HepG2 (cell line): ENCODE measurements around the gene RAET1L. TPM values are rescaled to one million over a fixed set of nuclear protein-coding genes. Genes with fewer than 3 reads are reported as not detected.

Source experiments
- ATAC-seq: fragments of 200-7000 bp; cut with Tn5 transposase; 3 replicates; pipeline ENCODE4 v1.9.1; 2020; ENCODE audit warnings: mild to moderate bottlenecking, moderate library complexity
- BruUV-seq: library from RNA; stranded (reverse); fragments of 400-500 nt; replicated peaks from 2 replicates; lab custom pipeline; 2021; lab: Mats Ljungman, UMichigan
- CTCF ChIA-PET: fragments of 300-600 bp; formaldehyde crosslinking; extraction: SDS; loops from one replicate; lab custom pipeline; 2021; ENCODE audit warnings: low total read pairs, inconsistent platforms, low intra/inter-chr PET ratio; lab: Yijun Ruan, JAX
- POLR2A ChIA-PET: fragments of 350-600 bp; sonication (Branson Sonifier 250); formaldehyde crosslinking; loops from one replicate; lab custom pipeline; 2020; ENCODE audit warnings: antibody characterized with exemption, inconsistent platforms; lab: Yijun Ruan, JAX
- DNase-seq: peaks from one replicate; pipeline ENCODE4 v3.0.0-alpha.2; 2015; ENCODE audit warnings: low spot score
- FAIRE-seq: peaks from 3 replicates; lab custom pipeline; 2011; peaks lifted over from hg19 to GRCh38; lab: Jason Lieb, UNC
- H2AFZ ChIP-seq: one replicate; pipeline ENCODE4 v1.6.1; 2011; ENCODE audit warnings: low read length, inconsistent platforms
- H3K27ac ChIP-seq: fragments of 300-600 bp; 3 replicates; pipeline ENCODE4 v1.8.0; 2011; ENCODE audit warnings: mixed run types, mild to moderate bottlenecking, mixed read lengths, low read length, inconsistent platforms; ENCODE audit not compliant: insufficient read depth; ENCODE audit errors: extremely low read length
- H3K27me3 ChIP-seq, 2 experiments: fragments of 200-600 bp in 1 of 2; 2 replicates in 1 of 2; 3 replicates in 1 of 2; pipeline versions ENCODE4 v1.6.0 to v1.8.0; 2011; ENCODE audit warnings: low read length in 2 of 2, mild to moderate bottlenecking in 2 of 2, moderate library complexity in 2 of 2, inconsistent platforms in 1 of 2; ENCODE audit not compliant: insufficient read depth in 2 of 2, control insufficient read depth in 1 of 2
- H3K36me3 ChIP-seq, 2 experiments: fragments of 200-600 bp in 1 of 2; replicated peaks in 1 of 2; 2 replicates in 1 of 2; 3 replicates in 1 of 2; pipeline versions ENCODE4 v1.5.1 to v1.8.0; 2011; ENCODE audit warnings: low read length in 2 of 2, inconsistent platforms in 1 of 2; ENCODE audit not compliant: insufficient read depth in 2 of 2, control insufficient read depth in 1 of 2
- H3K4me1 ChIP-seq: 2 replicates; pipeline ENCODE4 v1.5.1; 2012; ENCODE audit warnings: low read length, inconsistent platforms; ENCODE audit not compliant: insufficient read depth
- H3K4me2 ChIP-seq: 2 replicates; pipeline ENCODE4 v1.6.0; 2011; ENCODE audit warnings: low read depth, low read length, inconsistent platforms
- H3K4me3 ChIP-seq, 3 experiments: fragments of 200-600 bp in 1 of 3; sonication (generic), shearing (Covaris generic) in 1 of 3; replicated peaks in 1 of 3; 2 replicates each; pipeline ENCODE4 v1.5.1; 2011 to 2016; ENCODE audit warnings: low read length in 3 of 3, inconsistent platforms in 2 of 3, low read depth in 2 of 3, mild to moderate bottlenecking in 2 of 3, control low read depth in 1 of 3, mixed read lengths in 1 of 3; ENCODE audit not compliant: insufficient read depth in 1 of 3
- H3K79me2 ChIP-seq: one replicate; pipeline ENCODE4 v1.6.1; 2011; ENCODE audit warnings: low read length, inconsistent platforms; ENCODE audit not compliant: insufficient read depth
- H3K9ac ChIP-seq: 2 replicates; pipeline ENCODE4 v1.6.0; 2011; ENCODE audit warnings: mild to moderate bottlenecking, low read depth, low read length, inconsistent platforms; ENCODE audit not compliant: insufficient read depth
- H3K9me3 ChIP-seq: 2 replicates; pipeline ENCODE4 v1.5.1; 2012; ENCODE audit warnings: mild to moderate bottlenecking, low read length
- H4K20me1 ChIP-seq: 2 replicates; pipeline ENCODE4 v1.6.0; 2011; ENCODE audit warnings: inconsistent platforms, mild to moderate bottlenecking, low read length, moderate library complexity; ENCODE audit not compliant: insufficient read depth
- AGO2 ChIP-seq: fragments of 200-400 bp; formaldehyde crosslinking; optimal IDR thresholded peaks from 2 replicates; pipeline ENCODE3; 2017; ENCODE audit warnings: mild to moderate bottlenecking, low read depth, low read length, moderate library complexity
- CCAR2 ChIP-seq: fragments of 200-400 bp; formaldehyde crosslinking; optimal IDR thresholded peaks from 2 replicates; pipeline ENCODE3; 2018; ENCODE audit warnings: low read depth, mild to moderate bottlenecking, low read length, moderate library complexity
- DNMT3B ChIP-seq: conservative IDR thresholded peaks from 2 replicates; pipeline ENCODE4 v1.6.1; 2016; ENCODE audit warnings: missing biosample characterization, control low read depth
- PHF20 ChIP-seq: sonication (generic); formaldehyde crosslinking; IDR thresholded peaks from 2 replicates; pipeline ENCODE4 v1.5.0; 2020; ENCODE audit warnings: mild to moderate bottlenecking, missing genetic modification reagents
- SKI ChIP-seq: fragments of 450-650 bp; IDR thresholded peaks from one replicate; pipeline ENCODE4 v1.6.1; 2018; ENCODE audit warnings: mild to moderate bottlenecking; ENCODE audit not compliant: partially characterized antibody
- ZNF234 ChIP-seq: sonication (generic); formaldehyde crosslinking; conservative IDR thresholded peaks from 2 replicates; pipeline ENCODE4 v1.5.1; 2020; ENCODE audit warnings: mild to moderate bottlenecking, missing genetic modification reagents
- ZNF446 ChIP-seq: sonication (generic); formaldehyde crosslinking; IDR thresholded peaks from 2 replicates; pipeline ENCODE4 v1.5.0; 2020; ENCODE audit warnings: mild to moderate bottlenecking, missing genetic modification reagents
- ZNF496 ChIP-seq: sonication (generic); formaldehyde crosslinking; IDR thresholded peaks from 2 replicates; pipeline ENCODE4 v1.8.1; 2023; ENCODE audit warnings: mild to moderate bottlenecking, moderate library complexity, missing genetic modification reagents; ENCODE audit not compliant: insufficient replicate concordance
- WGBS: methylation state at CpG from one replicate; pipeline ENCODE4 v1.1.6; 2017; ENCODE audit warnings: low lambda C conversion rate; 5-methylcytosine and 5-hydroxymethylcytosine counted together
- in situ Hi-C: cut with HindIII; loops from 2 replicates; pipeline ENCODE4 v1.10.0; 2017; ENCODE audit warnings: low pct_unique_long_range_greater_than_20kb; ENCODE audit not compliant: extremely low pct_ligation_motif_present
- intact Hi-C: fragments of 100-400 bp; cut with micrococcal nuclease; formaldehyde crosslinking; loops from one replicate; pipeline ENCODE4 v1.10.0; 2022; ENCODE audit not compliant: unreplicated experiment
- polyA plus RNA-seq, 8 experiments: library from polyadenylated mRNA; depleted of rRNA in 3 of 8; stranded (reverse) in 7 of 8; unstranded in 1 of 8; fragments of >200 nt; fragmentation: Illumina TruSeq in 4 of 8; extraction: Trizol in 4 of 8; gene quantifications; 2 replicates each; pipeline versions ENCODE4 v1.2.1 to v1.2.3, GENCODE V29; 2011 to 2016; ENCODE audit warnings: low read depth in 4 of 8, missing spikeins in 1 of 8, mixed read lengths in 1 of 8; ENCODE audit not compliant: insufficient read depth in 1 of 8
- total RNA-seq, 5 experiments: library from RNA; depleted of rRNA; stranded (reverse); fragments of >200 nt; fragmentation: Illumina TruSeq; extraction: Trizol; gene quantifications; 2 replicates each; pipeline ENCODE4 v1.2.3, GENCODE V29; 2016; ENCODE audit warnings: low read depth in 1 of 5
- TF ChIP-seq, protein P1 (sequence below): sonication (generic); formaldehyde crosslinking; IDR thresholded peaks from 2 replicates; pipeline ENCODE4 v1.4.0; 2020; ENCODE audit warnings: missing genetic modification reagents
- TF ChIP-seq, protein P2 (sequence below): sonication (generic); formaldehyde crosslinking; IDR thresholded peaks from 2 replicates; pipeline ENCODE4 v1.5.0; 2020; ENCODE audit warnings: mild to moderate bottlenecking, missing genetic modification reagents
- TF ChIP-seq, protein P3 (sequence below): sonication (generic); formaldehyde crosslinking; IDR thresholded peaks from 2 replicates; pipeline ENCODE4 v1.5.1; 2020; ENCODE audit warnings: mild to moderate bottlenecking, missing genetic modification reagents, moderate library complexity
- TF ChIP-seq, protein P4 (sequence below): sonication (generic); formaldehyde crosslinking; IDR thresholded peaks from 2 replicates; pipeline ENCODE4 v1.4.0; 2020; ENCODE audit warnings: missing genetic modification reagents, borderline replicate concordance

RAET1L gene
- total and polyA plus RNA-seq, 2 of the 13 experiments (the other 11 are each of a cell fraction or from before 2014, with no cell fraction given), result not detected

DNA sequence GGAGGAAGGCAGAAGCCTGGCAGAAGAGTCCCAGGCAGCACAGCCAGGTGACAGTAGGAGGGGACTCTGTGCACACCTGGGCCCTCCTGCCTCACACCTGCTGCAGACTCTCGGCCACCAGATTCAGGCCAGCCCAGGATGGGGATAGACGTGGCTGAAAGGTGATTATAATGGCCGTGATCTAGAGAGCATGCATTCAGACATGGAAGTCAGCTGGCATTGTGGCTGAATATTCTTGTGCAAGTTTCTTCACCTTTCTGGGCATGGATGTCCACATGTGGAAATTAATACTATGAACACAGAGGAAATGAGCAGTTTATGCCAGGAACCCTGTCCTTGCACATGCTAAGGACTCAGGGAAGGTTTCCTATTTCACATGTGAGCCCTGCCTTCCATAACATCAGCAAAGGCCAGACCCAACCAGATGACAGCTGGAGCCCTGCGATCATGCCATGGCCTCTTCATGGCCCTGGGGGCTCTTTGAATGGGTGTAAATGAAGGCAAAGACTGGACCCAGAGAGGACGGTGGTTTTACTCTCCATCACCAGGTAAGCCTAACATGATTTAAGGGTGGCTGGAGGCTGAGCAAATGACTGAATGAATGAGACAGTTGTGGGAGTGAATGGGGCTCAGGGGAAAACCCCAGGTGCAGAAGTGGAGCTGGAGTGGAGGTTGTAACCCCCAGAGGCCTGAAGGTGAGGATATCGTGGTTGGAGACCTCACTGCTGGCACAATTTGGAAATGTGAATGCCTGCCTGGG lies 2.7 kb upstream of the RAET1L start:
- Histone ChIP-seq H3K27me3 (peaks cover 9 to 55% of the 10 kb centered on the region in 2 experiments), H3K27ac (no peak overlapping the region), H2AFZ (no peak overlapping the region), H3K4me3 (no peak overlapping the region), H3K4me2 (no peak overlapping the region), H4K20me1 (no peaks in the 10 kb centered on the region), H3K79me2 (no peaks in the 10 kb centered on the region), H3K4me1 (no peaks in the 10 kb centered on the region), H3K9me3 (no peaks in the 10 kb centered on the region), H3K36me3 (no peaks in the 10 kb centered on the region), H3K9ac (no peak overlapping the region)
- FAIRE-seq (no peak), ATAC-seq (no peak), DNase-seq (no peak)
- POLR2A ChIA-PET, result no interaction called here
- WGBS, result 11% methylated on average over 5 of the region's 6 CpGs
- intact Hi-C loops, result no loop called here
- CTCF ChIA-PET, result no interaction called here
- in situ Hi-C loops, result loop anchor here (5.0 kb wide), 1 partner anchor 96 kb away; no protein-coding TSS in a partner anchor
- BruUV-seq, result no TSS peak
- no peak for TF ChIP-seq AGO2
- TF ChIP-seq, protein P1, sequence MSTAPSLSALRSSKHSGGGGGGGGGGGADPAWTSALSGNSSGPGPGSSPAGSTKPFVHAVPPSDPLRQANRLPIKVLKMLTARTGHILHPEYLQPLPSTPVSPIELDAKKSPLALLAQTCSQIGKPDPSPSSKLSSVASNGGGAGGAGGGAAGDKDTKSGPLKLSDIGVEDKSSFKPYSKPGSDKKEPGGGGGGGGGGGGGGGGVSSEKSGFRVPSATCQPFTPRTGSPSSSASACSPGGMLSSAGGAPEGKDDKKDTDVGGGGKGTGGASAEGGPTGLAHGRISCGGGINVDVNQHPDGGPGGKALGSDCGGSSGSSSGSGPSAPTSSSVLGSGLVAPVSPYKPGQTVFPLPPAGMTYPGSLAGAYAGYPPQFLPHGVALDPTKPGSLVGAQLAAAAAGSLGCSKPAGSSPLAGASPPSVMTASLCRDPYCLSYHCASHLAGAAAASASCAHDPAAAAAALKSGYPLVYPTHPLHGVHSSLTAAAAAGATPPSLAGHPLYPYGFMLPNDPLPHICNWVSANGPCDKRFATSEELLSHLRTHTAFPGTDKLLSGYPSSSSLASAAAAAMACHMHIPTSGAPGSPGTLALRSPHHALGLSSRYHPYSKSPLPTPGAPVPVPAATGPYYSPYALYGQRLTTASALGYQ (CRISPR knock-in tag), result no peak
- no peak for TF ChIP-seq PHF20 (CRISPR knock-in tag)
- no peak for TF ChIP-seq ZNF234 (CRISPR knock-in tag)
- TF ChIP-seq ZNF446, result no peak
- TF ChIP-seq, protein P2, sequence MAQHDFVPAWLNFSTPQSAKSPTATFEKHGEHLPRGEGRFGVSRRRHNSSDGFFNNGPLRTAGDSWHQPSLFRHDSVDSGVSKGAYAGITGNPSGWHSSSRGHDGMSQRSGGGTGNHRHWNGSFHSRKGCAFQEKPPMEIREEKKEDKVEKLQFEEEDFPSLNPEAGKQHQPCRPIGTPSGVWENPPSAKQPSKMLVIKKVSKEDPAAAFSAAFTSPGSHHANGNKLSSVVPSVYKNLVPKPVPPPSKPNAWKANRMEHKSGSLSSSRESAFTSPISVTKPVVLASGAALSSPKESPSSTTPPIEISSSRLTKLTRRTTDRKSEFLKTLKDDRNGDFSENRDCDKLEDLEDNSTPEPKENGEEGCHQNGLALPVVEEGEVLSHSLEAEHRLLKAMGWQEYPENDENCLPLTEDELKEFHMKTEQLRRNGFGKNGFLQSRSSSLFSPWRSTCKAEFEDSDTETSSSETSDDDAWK (CRISPR knock-in tag), result no peak
- TF ChIP-seq, protein P3, sequence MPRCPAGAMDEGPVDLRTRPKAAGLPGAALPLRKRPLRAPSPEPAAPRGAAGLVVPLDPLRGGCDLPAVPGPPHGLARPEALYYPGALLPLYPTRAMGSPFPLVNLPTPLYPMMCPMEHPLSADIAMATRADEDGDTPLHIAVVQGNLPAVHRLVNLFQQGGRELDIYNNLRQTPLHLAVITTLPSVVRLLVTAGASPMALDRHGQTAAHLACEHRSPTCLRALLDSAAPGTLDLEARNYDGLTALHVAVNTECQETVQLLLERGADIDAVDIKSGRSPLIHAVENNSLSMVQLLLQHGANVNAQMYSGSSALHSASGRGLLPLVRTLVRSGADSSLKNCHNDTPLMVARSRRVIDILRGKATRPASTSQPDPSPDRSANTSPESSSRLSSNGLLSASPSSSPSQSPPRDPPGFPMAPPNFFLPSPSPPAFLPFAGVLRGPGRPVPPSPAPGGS (CRISPR knock-in tag), result no peak
- TF ChIP-seq ZNF496 (CRISPR knock-in tag), result no peak
- TF ChIP-seq CCAR2, result no peak
- TF ChIP-seq, protein P4, sequence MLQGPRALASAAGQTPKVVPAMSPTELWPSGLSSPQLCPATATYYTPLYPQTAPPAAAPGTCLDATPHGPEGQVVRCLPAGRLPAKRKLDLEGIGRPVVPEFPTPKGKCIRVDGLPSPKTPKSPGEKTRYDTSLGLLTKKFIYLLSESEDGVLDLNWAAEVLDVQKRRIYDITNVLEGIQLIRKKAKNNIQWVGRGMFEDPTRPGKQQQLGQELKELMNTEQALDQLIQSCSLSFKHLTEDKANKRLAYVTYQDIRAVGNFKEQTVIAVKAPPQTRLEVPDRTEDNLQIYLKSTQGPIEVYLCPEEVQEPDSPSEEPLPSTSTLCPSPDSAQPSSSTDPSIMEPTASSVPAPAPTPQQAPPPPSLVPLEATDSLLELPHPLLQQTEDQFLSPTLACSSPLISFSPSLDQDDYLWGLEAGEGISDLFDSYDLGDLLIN (CRISPR knock-in tag), result no peak
- TF ChIP-seq DNMT3B (CRISPR knock-in tag), result no peak
- no peak for TF ChIP-seq SKI
